Natural killer cell treated with Interleukin-12 subunit alpha and Interleukin-12 subunit beta and Interleukin-15 and Interleukin-18, amount 100 ng/mL, for 72 hours (primary cell): ENCODE data around the gene ELK3. TPM values are rescaled to one million over a fixed set of nuclear protein-coding genes. Genes with fewer than 3 reads are reported as not detected.

ENCODE experiments used
- ATAC-seq, 2 donors: fragments of 150-1000 bp; cut with Tn5 transposase in 1 of 2; sonication (Bioruptor Pico), chemical (Tn5 transposase) in 1 of 2; 2 replicates each; pipeline ENCODE4 v1.10.0; 2021
- DNase-seq: peaks from one replicate; pipeline ENCODE4 v3.0.0; 2022; ENCODE audit warnings: low spot score
- H3K27ac Mint-ChIP-seq, 2 donors: 1 replicate in 1 of 2; 2 replicates in 1 of 2; pipeline ENCODE4 v1.8.0; 2022; ENCODE audit warnings: mixed read lengths in 2 of 2, mild to moderate bottlenecking in 1 of 2, moderate library complexity in 1 of 2
- H3K27me3 Mint-ChIP-seq, 2 donors: 1 replicate in 1 of 2; 2 replicates in 1 of 2; pipeline ENCODE4 v1.8.0; 2022; ENCODE audit warnings: mixed read lengths in 2 of 2
- H3K36me3 Mint-ChIP-seq: one replicate; pipeline ENCODE4 v1.8.0; 2022; ENCODE audit warnings: mixed read lengths
- H3K4me1 Mint-ChIP-seq, 2 donors: 1 replicate in 1 of 2; 2 replicates in 1 of 2; pipeline ENCODE4 v1.8.0; 2022; ENCODE audit warnings: low read depth in 2 of 2, mixed read lengths in 2 of 2, mild to moderate bottlenecking in 1 of 2
- H3K4me3 Mint-ChIP-seq: one replicate; pipeline ENCODE4 v1.8.0; 2022; ENCODE audit warnings: mixed read lengths
- H3K9me3 Mint-ChIP-seq: 2 replicates; pipeline ENCODE4 v1.8.0; 2022; ENCODE audit warnings: mixed read lengths
- total RNA-seq, 2 donors: library from RNA; stranded (reverse); gene quantifications; one replicate each; pipeline ENCODE4 v1.2.3, GENCODE V29; 2022

Gene ELK3
- 10 to 100 TPM; 16.0 to 21.6 TPM for total RNA-seq

DNA sequence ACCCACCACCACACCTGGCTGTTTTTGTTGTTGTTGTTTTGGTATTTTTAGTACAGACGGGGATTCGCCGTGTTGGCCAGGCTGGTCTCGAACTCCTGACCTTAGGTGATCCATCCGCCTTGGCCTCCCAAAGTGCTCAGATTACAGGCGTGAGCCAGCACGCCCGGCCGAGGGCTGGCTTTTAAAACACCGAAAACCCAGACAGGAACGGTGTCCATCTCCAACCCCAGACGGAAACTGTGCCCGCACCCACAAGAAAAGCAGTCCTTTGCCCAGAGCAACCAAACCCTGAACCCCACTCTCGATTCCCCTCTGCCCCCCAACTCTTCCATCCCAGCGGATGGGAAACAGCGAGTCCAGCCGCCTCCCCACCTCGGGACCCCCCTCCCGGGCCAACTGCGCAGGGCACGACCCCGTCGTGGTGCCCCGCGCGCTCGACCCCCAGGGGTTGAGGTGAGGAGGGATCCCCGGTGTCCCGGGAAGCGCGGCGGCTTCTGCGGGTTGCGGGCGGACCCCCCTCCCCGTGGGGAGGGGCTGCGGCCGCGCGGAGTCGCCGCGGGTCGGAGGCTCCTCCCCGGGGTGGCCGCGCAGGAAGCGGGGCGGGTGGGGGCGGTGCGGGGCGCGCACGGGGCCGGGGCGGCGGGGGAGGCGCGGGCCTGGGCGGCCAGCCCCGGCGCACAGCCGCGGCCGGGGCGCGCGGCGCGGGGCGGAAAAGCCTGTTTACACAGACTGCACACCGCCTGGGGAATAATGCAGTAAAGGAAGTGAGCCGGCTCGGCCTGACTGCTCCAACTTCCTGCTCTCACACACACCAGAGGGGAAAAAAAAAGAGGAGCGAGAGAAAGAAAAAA is at the start of gene ELK3:
Gene ELK3, plus strand, starts transcription at position 651 of the 851 bp plus-strand sequence.
- DNase-seq (peak; percentile 81), ATAC-seq (peak; percentile 83 to 86)
- H3K9me3 Mint-ChIP-seq, result no peaks in the 10 kb centered on the region
- peak within 1 kb of the TSS; percentile 92 to 95 for H3K27ac Mint-ChIP-seq
- H3K36me3 Mint-ChIP-seq, result peaks cover 11% of the 10 kb centered on the region
- peak within 1 kb of the TSS; percentile 95 for H3K4me3 Mint-ChIP-seq
- no peaks in the 10 kb centered on the region for H3K27me3 Mint-ChIP-seq
- H3K4me1 Mint-ChIP-seq, result peaks cover 32 to 33% of the 10 kb centered on the region in 2 donors

DNA sequence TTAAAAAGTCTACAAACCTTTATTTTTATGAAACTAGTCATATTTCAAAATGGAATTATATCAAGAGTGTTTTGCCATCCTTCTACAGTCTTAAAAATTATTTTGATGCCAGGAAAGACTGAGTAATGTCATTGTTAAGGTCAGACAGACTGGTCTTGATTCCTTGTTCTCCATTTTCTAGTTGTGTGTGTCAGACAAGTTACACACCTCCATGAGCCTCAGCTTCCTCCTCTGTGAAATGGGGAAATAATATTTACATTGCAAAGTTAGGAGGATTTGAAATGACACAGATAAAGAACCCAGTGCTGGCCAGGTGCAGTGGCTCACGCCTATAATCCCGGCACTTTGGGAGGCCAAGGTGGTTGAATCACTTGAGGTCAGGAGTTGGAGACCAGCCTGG is 47.4 kb upstream of the ELK3 start:
- no peak for ATAC-seq
- Mint-ChIP-seq H3K36me3 (no peaks in the 10 kb centered on the region), H3K4me3 (no peak overlapping the region), H3K4me1 (peaks cover 17 to 18% of the 10 kb centered on the region in 2 donors), H3K9me3 (no peaks in the 10 kb centered on the region), H3K27ac (no peak overlapping the region), H3K27me3 (peaks cover 0 to 2% of the 10 kb centered on the region in 2 donors)
- DNase-seq, result no peak

DNA sequence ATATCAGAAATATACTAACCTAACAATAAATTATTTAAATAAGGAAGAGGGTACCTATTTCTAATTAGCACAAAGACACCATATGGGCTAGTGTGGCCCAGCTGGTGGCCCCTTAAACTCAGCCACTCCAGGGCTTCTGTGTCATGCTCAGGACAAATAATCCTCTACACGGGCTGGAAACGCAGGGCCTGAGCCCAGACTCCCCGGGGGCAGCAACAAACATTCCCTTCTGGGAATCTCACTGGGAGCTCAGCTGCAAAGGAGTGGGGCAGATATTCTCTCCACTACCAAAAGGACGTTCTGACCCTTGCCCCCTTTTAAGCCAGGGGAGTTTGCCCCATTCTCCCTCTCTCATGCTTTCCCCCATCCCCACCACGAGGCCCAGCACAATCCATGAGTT is 43.7 kb upstream of the ELK3 start:
- peaks cover 0 to 2% of the 10 kb centered on the region in 2 donors for H3K27me3 Mint-ChIP-seq
- no peaks in the 10 kb centered on the region for H3K4me1 Mint-ChIP-seq
- DNase-seq (no peak), ATAC-seq (no peak)
- no peak overlapping the region for H3K4me3 Mint-ChIP-seq
- H3K36me3 Mint-ChIP-seq, result no peaks in the 10 kb centered on the region
- no peak overlapping the region for H3K27ac Mint-ChIP-seq
- no peaks in the 10 kb centered on the region for H3K9me3 Mint-ChIP-seq

DNA sequence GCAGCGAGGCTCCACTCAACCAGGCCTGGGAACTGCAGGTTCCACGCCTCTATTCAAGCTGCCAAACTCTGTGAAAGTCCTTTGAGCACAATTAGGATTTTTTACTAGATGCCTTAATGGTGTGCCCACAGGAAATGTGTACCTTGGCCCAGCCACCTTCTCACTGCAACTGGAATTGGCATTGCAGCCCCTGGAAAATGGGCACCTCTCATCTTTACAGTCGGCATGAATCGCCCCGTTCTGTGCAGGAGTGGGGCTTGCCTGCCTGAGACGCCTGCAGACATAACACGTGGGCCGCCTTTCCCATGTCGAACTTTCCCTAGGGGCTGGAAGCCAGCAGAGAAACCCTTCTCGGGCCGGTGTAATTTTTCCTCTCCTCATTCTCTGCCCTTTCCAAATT is 42.0 kb upstream of the ELK3 start:
- no peaks in the 10 kb centered on the region for H3K36me3 Mint-ChIP-seq
- no peak overlapping the region for H3K4me3 Mint-ChIP-seq
- ATAC-seq, result no peak
- no peaks in the 10 kb centered on the region for H3K4me1 Mint-ChIP-seq
- H3K9me3 Mint-ChIP-seq, result no peaks in the 10 kb centered on the region
- peaks cover 0 to 2% of the 10 kb centered on the region in 2 donors for H3K27me3 Mint-ChIP-seq
- no peak overlapping the region for H3K27ac Mint-ChIP-seq
- no peak for DNase-seq

DNA sequence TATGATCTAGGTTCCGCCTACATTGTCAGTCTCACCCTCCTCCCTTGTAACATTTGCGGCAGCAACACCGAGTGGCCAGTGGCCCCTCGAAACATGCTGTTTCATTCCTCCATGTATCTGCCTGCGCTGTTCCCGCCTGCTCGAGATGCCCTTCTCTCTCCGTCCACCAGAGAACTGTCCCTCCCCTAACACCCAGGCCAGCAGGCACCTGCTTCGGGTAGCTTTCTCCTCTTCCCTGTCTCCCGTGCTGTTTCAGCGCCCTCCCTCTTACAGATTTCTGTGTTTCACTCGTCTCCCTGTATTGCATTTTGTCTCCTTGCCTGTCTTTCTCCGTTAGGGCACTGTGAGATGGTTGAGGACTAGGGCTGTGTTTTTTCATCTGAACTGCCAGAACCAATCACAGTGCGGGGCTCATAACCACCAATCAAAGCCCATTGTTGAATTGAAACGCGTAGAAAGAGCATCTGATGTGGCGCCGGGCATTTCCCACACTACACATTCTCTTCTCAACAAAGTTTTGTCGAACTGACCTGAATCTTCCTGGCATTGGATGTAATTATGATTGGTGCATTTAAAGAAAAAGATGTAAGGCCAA is 40.9 kb upstream of the ELK3 start:
- no peak overlapping the region for H3K4me3 Mint-ChIP-seq

DNA sequence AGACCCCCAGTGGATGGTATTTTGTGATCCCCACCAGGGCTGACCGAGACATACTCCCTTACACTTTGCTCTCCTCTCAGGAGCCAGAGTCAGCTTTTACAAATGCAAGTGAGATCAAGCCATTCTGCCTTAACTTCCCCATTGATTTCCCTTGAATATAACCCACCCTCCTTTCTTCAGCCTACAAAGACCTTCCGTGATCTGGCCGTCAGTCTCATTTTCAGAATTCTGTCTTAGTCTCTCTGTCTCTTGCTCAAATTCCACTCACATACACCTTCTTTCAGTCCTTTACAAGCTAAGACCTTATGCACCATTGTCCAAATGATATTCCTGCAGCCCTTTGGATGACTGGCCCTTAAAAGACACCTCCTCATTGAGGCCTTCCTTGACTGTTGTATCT is 39.0 kb upstream of the ELK3 start:
- no peak overlapping the region for H3K4me3 Mint-ChIP-seq
- peaks cover 0 to 3% of the 10 kb centered on the region in 2 donors for H3K4me1 Mint-ChIP-seq
- H3K27ac Mint-ChIP-seq, result no peak overlapping the region
- H3K36me3 Mint-ChIP-seq, result no peaks in the 10 kb centered on the region
- no peaks in the 10 kb centered on the region for H3K9me3 Mint-ChIP-seq
- DNase-seq, result no peak
- H3K27me3 Mint-ChIP-seq, result peaks cover 0 to 4% of the 10 kb centered on the region in 2 donors
- ATAC-seq, result no peak

More for the DNA sequence above, 40.9 kb upstream of the ELK3 start:
- no peaks in the 10 kb centered on the region for H3K4me1 Mint-ChIP-seq
- DNase-seq (no peak), ATAC-seq (no peak)
- peaks cover 0 to 2% of the 10 kb centered on the region in 2 donors for H3K27me3 Mint-ChIP-seq
- no peaks in the 10 kb centered on the region for H3K36me3 Mint-ChIP-seq
- H3K9me3 Mint-ChIP-seq, result no peaks in the 10 kb centered on the region
- no peak overlapping the region for H3K27ac Mint-ChIP-seq

DNA sequence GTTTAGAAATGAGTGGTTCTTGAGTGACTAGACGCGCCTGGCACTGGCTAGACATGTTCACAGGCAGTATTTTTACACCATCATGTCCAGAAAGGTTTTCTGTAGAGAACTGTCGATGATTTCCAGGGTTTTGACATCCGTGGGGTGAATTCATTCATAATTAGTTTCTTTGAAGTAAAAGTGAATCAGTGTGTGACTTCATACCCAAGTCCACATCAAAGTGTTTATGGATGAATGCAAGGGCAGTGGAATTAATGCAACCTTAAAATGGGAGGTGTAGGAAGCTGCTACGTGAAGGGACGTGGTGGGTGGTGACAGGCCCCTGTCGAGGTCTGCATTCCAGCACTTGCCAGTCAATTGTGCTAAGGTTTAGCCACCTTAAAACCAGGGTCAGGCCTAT is 38.4 kb upstream of the ELK3 start:
- H3K4me3 Mint-ChIP-seq, result no peak overlapping the region
- DNase-seq (no peak), ATAC-seq (no peak)
- H3K9me3 Mint-ChIP-seq, result no peaks in the 10 kb centered on the region
- H3K36me3 Mint-ChIP-seq, result no peaks in the 10 kb centered on the region
- no peak overlapping the region for H3K27ac Mint-ChIP-seq
- H3K27me3 Mint-ChIP-seq, result peaks cover 0 to 4% of the 10 kb centered on the region in 2 donors
- peaks cover 0 to 3% of the 10 kb centered on the region in 2 donors for H3K4me1 Mint-ChIP-seq

DNA sequence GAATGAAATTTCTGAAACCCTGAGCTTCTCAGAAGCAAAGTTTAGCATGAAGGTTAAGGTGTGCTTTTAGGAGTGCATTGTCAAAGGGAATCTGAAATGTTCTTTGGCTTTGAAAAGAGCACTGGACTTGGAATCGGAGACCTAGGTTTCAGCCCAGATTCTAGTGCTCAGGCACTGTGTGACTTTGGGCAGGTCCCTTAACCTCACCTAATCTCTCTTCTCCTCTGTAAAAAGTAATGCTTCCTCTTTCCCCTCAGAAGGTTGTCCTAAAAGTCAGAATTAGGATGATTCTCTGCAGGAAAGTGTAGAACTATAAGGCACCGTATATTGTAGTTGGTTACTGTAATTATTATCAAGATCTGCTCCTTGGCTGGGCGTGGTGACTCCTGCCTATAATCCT is 38.0 kb upstream of the ELK3 start:
- no peaks in the 10 kb centered on the region for H3K36me3 Mint-ChIP-seq

DNA sequence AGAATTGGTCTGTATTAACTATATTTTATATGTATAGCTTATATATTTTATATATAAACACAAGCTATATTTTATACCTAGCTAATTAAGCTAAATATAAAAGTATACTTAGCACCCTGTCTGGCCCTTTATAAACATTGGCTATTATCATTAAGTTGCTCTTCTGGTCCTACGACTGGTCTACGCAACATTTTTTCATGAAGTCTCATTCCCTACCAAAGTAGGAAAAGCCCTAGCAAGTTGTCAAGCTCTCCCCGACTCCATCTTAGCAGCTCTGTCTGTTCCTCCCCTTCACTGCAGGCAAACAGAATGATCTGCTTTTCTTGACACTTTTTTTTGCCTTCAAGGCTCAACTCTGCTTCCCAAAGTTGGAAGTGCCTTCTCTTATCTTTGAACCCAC is 36.7 kb upstream of the ELK3 start:
- Mint-ChIP-seq H3K36me3 (no peaks in the 10 kb centered on the region), H3K4me3 (no peak overlapping the region), H3K9me3 (no peaks in the 10 kb centered on the region), H3K4me1 (peaks cover 0 to 5% of the 10 kb centered on the region in 2 donors), H3K27me3 (peaks cover 0 to 4% of the 10 kb centered on the region in 2 donors), H3K27ac (no peak overlapping the region)
- no peak for DNase-seq
- no peak for ATAC-seq

More for the DNA sequence above, 38.0 kb upstream of the ELK3 start:
- Mint-ChIP-seq H3K4me1 (peaks cover 0 to 3% of the 10 kb centered on the region in 2 donors), H3K4me3 (no peak overlapping the region), H3K27ac (no peak overlapping the region), H3K27me3 (peaks cover 0 to 4% of the 10 kb centered on the region in 2 donors), H3K9me3 (no peaks in the 10 kb centered on the region)
- DNase-seq, result no peak
- no peak for ATAC-seq

DNA sequence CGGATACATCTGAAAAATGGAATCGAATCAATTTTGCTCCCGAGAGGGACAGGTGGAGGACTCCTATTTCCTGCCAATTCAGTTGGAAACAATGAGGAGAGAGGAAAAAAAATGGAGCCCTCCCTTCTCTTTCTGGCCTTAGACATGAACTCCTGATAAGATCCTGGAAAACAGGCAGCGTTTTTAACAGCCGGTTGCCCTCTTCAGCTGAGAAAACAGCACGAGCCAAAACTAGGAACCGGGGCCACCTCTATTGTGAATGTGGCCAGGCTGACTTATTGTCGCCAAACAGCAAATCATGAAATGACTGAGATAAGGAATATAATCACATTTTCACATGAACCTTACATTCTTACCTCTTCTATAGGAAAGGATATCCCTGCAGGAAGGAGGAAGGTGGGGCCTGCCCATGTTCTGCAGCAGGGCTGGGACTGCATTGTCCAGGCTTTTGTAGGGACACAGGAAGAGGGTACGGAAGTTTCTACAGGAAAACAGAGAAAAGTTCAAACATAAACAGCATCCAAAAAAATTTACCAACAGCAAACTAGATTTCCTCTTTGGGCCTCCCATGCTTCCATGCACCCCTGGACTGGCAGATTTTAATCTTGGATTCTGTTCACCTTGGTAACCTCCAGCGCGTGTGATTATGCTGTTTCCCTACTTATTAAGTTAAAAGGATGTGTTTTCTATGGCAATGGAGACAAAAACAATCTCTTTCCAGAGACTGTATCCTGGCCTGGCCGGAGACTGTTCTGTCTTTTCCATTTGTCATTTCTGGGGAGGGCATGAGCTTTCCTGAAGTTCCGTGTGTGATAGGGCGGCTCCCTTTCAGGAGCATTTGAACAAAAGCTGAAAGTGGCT is 29.0 kb upstream of the ELK3 start:
- Mint-ChIP-seq H3K9me3 (no peaks in the 10 kb centered on the region), H3K4me3 (no peak overlapping the region), H3K4me1 (peaks cover 2 to 4% of the 10 kb centered on the region in 2 donors), H3K36me3 (no peaks in the 10 kb centered on the region), H3K27ac (no peak overlapping the region), H3K27me3 (peaks cover 0 to 3% of the 10 kb centered on the region in 2 donors)
- DNase-seq (no peak), ATAC-seq (no peak)

DNA sequence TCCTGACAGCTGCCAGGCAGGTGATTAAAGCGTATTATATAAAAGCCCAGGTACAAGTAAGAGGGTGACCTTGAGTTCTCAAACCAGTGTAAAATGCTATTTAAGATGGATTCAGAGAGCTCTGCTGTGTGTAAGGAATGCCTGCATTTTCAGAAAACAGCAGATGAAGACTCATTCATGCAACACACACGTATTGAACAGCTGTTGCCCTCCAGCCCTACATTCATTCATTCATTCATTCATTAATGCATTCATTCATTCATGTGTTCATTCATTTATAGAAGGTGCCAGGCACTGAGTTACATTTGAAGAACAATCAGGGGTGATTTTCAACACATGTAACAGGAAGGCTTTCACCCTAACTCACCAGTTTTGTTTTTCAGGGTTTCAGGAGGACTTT is 27.4 kb upstream of the ELK3 start:
- DNase-seq (no peak), ATAC-seq (no peak)
- H3K4me3 Mint-ChIP-seq, result no peak overlapping the region
- no peaks in the 10 kb centered on the region for H3K9me3 Mint-ChIP-seq
- peaks cover 2 to 4% of the 10 kb centered on the region in 2 donors for H3K4me1 Mint-ChIP-seq
- H3K36me3 Mint-ChIP-seq, result no peaks in the 10 kb centered on the region
- no peak overlapping the region for H3K27ac Mint-ChIP-seq
- H3K27me3 Mint-ChIP-seq, result peaks cover 0 to 8% of the 10 kb centered on the region in 2 donors

DNA sequence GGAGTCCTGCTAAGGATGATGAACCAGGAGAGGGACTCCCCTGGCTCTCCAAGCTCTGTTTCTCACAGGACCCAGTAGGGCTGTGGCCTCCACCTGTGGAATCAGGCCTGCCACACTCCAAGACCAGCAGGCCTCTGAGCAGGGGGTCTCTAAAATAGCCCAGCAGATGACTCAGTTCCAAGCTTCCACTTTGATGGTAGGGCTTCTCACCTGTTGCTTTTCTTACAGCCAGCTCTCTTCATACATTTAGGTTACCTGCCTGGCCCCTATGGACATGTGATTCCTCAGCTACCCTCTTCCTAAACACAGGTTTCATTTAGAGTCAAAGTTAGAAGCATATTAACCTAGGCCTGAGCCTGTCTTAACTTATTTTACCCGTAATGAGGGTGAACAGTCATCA is 26.7 kb upstream of the ELK3 start:
- Mint-ChIP-seq H3K4me1 (peaks cover 0 to 4% of the 10 kb centered on the region in 2 donors), H3K27ac (no peak overlapping the region), H3K4me3 (no peak overlapping the region), H3K36me3 (peaks cover 3% of the 10 kb centered on the region), H3K27me3 (peaks cover 7 to 15% of the 10 kb centered on the region in 2 donors), H3K9me3 (no peaks in the 10 kb centered on the region)
- DNase-seq (no peak), ATAC-seq (no peak)

DNA sequence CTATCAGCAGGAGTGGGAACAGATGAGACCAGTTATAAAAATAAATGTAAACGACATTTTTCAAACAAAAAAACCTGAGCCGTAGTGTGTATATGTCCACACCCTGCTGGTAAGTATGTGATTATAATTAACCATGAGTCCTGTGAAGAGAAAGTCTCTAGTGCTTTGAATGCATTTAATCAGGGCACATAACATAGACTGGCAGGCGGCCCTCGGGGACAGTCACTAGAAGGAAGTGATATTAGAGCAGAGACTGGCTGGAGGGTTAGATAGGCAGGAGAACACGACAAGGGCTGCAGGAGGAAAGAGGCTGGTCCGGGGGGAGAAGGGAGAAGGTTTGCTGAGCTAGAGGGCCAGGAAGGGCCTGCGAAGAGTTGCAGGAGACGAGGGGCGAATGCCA is 23.8 kb upstream of the ELK3 start:
- peak overlapping the region in 1 of 2 donors; percentile 7 for H3K27ac Mint-ChIP-seq
- peaks cover 15 to 19% of the 10 kb centered on the region in 2 donors for H3K27me3 Mint-ChIP-seq
- H3K36me3 Mint-ChIP-seq, result peaks cover 6% of the 10 kb centered on the region

More for the DNA sequence above, 23.8 kb upstream of the ELK3 start:
- no peak for ATAC-seq
- no peak for DNase-seq
- no peak overlapping the region for H3K4me3 Mint-ChIP-seq
- H3K4me1 Mint-ChIP-seq, result no peaks in the 10 kb centered on the region
- no peaks in the 10 kb centered on the region for H3K9me3 Mint-ChIP-seq
